Mononuclear cell (primary cell): ENCODE data around the gene SRGAP2. TPM values are rescaled to one million over a fixed set of nuclear protein-coding genes. Genes with fewer than 3 reads are reported as not detected.
"Not testable (repeated sequence)": the region's sequence is repeated elsewhere in the genome, so short reads cannot be mapped to it uniquely, and the experiment has no call there.

Experiments used
- H3K27me3 ChIP-seq: 2 replicates; pipeline ENCODE4 v1.6.0; 2011; ENCODE audit warnings: low read length, control low read depth; ENCODE audit not compliant: insufficient read depth
- H3K4me1 ChIP-seq: 2 replicates; pipeline ENCODE4 v1.5.1; 2011; ENCODE audit warnings: mild to moderate bottlenecking, low read length, control low read depth; ENCODE audit not compliant: insufficient read depth
- H3K4me3 ChIP-seq: 2 replicates; pipeline ENCODE4 v1.5.1; 2011; ENCODE audit warnings: mild to moderate bottlenecking, low read length, moderate library complexity
- H3K9me3 ChIP-seq: 2 replicates; pipeline ENCODE4 v1.5.1; 2011; ENCODE audit warnings: low read depth, mild to moderate bottlenecking, control low read depth, low read length
- total RNA-seq: library from RNA; depleted of rRNA; stranded (reverse); fragments of >200 nt; gene quantifications from one replicate; pipeline ENCODE4 v1.2.3, GENCODE V29; 2012

SRGAP2 gene
- total RNA-seq, 1 donor, result 30.2 TPM

- H3K9me3 ChIP-seq, H3K27me3 ChIP-seq, H3K4me3 ChIP-seq, H3K4me1 ChIP-seq: not testable (repeated sequence)
Measured at GRCh38 chr1:206225386-206225785, 22.0 kb downstream of the SRGAP2 start.

GRCh38 chr1:206226886-206227285 is 23.5 kb downstream of the SRGAP2 start:
- not testable (repeated sequence) for H3K9me3 ChIP-seq, H3K4me1 ChIP-seq, H3K27me3 ChIP-seq, H3K4me3 ChIP-seq

- not testable (repeated sequence) for H3K27me3 ChIP-seq, H3K4me1 ChIP-seq, H3K9me3 ChIP-seq, H3K4me3 ChIP-seq
Measured at GRCh38 chr1:206229286-206229685, 25.9 kb downstream of the SRGAP2 start.

- not testable (repeated sequence) for H3K27me3 ChIP-seq, H3K4me1 ChIP-seq, H3K9me3 ChIP-seq, H3K4me3 ChIP-seq
Measured at GRCh38 chr1:206231989-206232388, 28.6 kb downstream of the SRGAP2 start.

GRCh38 chr1:206232970-206233645 is 29.8 kb downstream of the SRGAP2 start:
- not testable (repeated sequence) for H3K4me3 ChIP-seq, H3K9me3 ChIP-seq, H3K27me3 ChIP-seq, H3K4me1 ChIP-seq

GRCh38 chr1:206234189-206234916 is 31.0 kb downstream of the SRGAP2 start:
- H3K9me3 ChIP-seq, result not testable (repeated sequence)

GRCh38 chr1:206235190-206235589 is 31.8 kb downstream of the SRGAP2 start:
- H3K27me3 ChIP-seq, H3K4me1 ChIP-seq, H3K9me3 ChIP-seq, H3K4me3 ChIP-seq: not testable (repeated sequence)

More at GRCh38 chr1:206234189-206234916, 31.0 kb downstream of the SRGAP2 start:
- not testable (repeated sequence) for H3K4me1 ChIP-seq, H3K27me3 ChIP-seq, H3K4me3 ChIP-seq

GRCh38 chr1:206240288-206240687 is 36.9 kb downstream of the SRGAP2 start:
- H3K4me3 ChIP-seq, H3K4me1 ChIP-seq, H3K9me3 ChIP-seq, H3K27me3 ChIP-seq: not testable (repeated sequence)

GRCh38 chr1:206243335-206243734 is 40.0 kb downstream of the SRGAP2 start:
- H3K27me3 ChIP-seq, H3K9me3 ChIP-seq, H3K4me1 ChIP-seq, H3K4me3 ChIP-seq: not testable (repeated sequence)

GRCh38 chr1:206245479-206245878 is 42.1 kb downstream of the SRGAP2 start:
- not testable (repeated sequence) for H3K27me3 ChIP-seq, H3K9me3 ChIP-seq, H3K4me3 ChIP-seq, H3K4me1 ChIP-seq

GRCh38 chr1:206246129-206246886 is 43.0 kb downstream of the SRGAP2 start:
- H3K4me3 ChIP-seq, H3K27me3 ChIP-seq, H3K4me1 ChIP-seq, H3K9me3 ChIP-seq: not testable (repeated sequence)

GRCh38 chr1:206250953-206251681 is 47.8 kb downstream of the SRGAP2 start:
- not testable (repeated sequence) for H3K9me3 ChIP-seq, H3K4me3 ChIP-seq, H3K4me1 ChIP-seq, H3K27me3 ChIP-seq

- H3K9me3 ChIP-seq, H3K4me3 ChIP-seq, H3K27me3 ChIP-seq, H3K4me1 ChIP-seq: not testable (repeated sequence)
Measured at GRCh38 chr1:206252680-206253335, 49.5 kb downstream of the SRGAP2 start.
